GM21390 (cell line): Measurements from ENCODE around the gene P3H4.
"Not testable (repeated sequence)": the region's sequence is repeated elsewhere in the genome, so short reads cannot be mapped to it uniquely, and the experiment has no call there.

ENCODE experiments used
- ATAC-seq: cut with Tn5 transposase; IDR thresholded peaks from one replicate; pipeline ENCODE4 v1.9.1; 2021; ENCODE audit not compliant: unreplicated experiment

Gene P3H4

GRCh38 chr17:41794540-41794975 is 17.2 kb downstream of the P3H4 start:
- no peak for ATAC-seq

- ATAC-seq = no peak
Observed at GRCh38 chr17:41793784-41794539, 17.8 kb downstream of the P3H4 start.

- ATAC-seq = no peak
Observed at GRCh38 chr17:41792845-41793783, 18.6 kb downstream of the P3H4 start.

- ATAC-seq = no peak
Observed at GRCh38 chr17:41787021-41787418, 24.7 kb downstream of the P3H4 start.

GRCh38 chr17:41786227-41787020 is 25.3 kb downstream of the P3H4 start, which contains the start of gene JUP:
Gene JUP (minus strand): TSS chr17:41786711. CDS start chr17:41771854, 14,857 bp downstream.
- ATAC-seq = peak; percentile 82

- no peak for ATAC-seq
Observed at GRCh38 chr17:41785859-41786226, 25.9 kb downstream of the P3H4 start.

GRCh38 chr17:41785091-41785858 is 26.5 kb downstream of the P3H4 start:
- ATAC-seq = no peak

GRCh38 chr17:41784207-41784744 is 27.5 kb downstream of the P3H4 start:
- ATAC-seq = no peak

GRCh38 chr17:41782142-41782541 is 29.6 kb downstream of the P3H4 start:
- ATAC-seq = no peak

- no peak for ATAC-seq
Observed at GRCh38 chr17:41781404-41782110, 30.2 kb downstream of the P3H4 start.

- ATAC-seq = no peak
Observed at GRCh38 chr17:41779954-41780353, 31.8 kb downstream of the P3H4 start.

- ATAC-seq = no peak
Observed at GRCh38 chr17:41777574-41778188, 34.1 kb downstream of the P3H4 start.

GRCh38 chr17:41777157-41777573 is 34.6 kb downstream of the P3H4 start:
- no peak for ATAC-seq

GRCh38 chr17:41776262-41776900 is 35.4 kb downstream of the P3H4 start:
- not testable (repeated sequence) for ATAC-seq

- ATAC-seq = no peak
Observed at GRCh38 chr17:41775394-41776226, 36.1 kb downstream of the P3H4 start.

- no peak for ATAC-seq
Observed at GRCh38 chr17:41773731-41774193, 38.0 kb downstream of the P3H4 start.

GRCh38 chr17:41773190-41773588 is 38.6 kb downstream of the P3H4 start:
- no peak for ATAC-seq
